Measurements from ENCODE around the gene IFNG. TPM values are rescaled to one million over a fixed set of nuclear protein-coding genes. Genes with fewer than 3 reads are reported as not detected.

IFNG gene
- total RNA-seq, 1 experiment from 2014 or later, result 0.44 TPM

GRCh38 chr12:68131867-68132414, 27.6 kb downstream of the IFNG start:
- CTCF ChIA-PET, result no interaction called here

More at GRCh38 chr12:68131867-68132414, 27.6 kb downstream of the IFNG start:
- DNase-seq (ENCODE audit: low read depth, low spot score) (no peak), ATAC-seq (no peak)
- Histone ChIP-seq H3K4me1 (ENCODE audit: control insufficient read depth in 1 of 2, insufficient read depth in 2 of 2, low read length in 2 of 2) (no peaks in the 10 kb centered on the region), H3K9ac (ENCODE audit: low read length) (no peak overlapping the region), H3K79me2 (ENCODE audit: insufficient read depth, low read length) (no peaks in the 10 kb centered on the region), H2AFZ (ENCODE audit: low read depth, low read length, poor library complexity, severe bottlenecking) (no peak overlapping the region), H3K9me3 (ENCODE audit: control insufficient read depth in 1 of 2, insufficient read depth in 1 of 2, low read depth in 1 of 2, low read length in 2 of 2) (no peaks in the 10 kb centered on the region), H3K4me2 (ENCODE audit: low read length) (no peak overlapping the region), H3K27me3 (ENCODE audit: insufficient read depth, low read length) (no peaks in the 10 kb centered on the region), H3K4me3 (replicated peaks in 1 of 2; ENCODE audit: low read depth in 1 of 2, low read length in 2 of 2) (no peak overlapping the region), H3K36me3 (ENCODE audit: control insufficient read depth in 1 of 2, insufficient read depth in 2 of 2, low read length in 2 of 2) (no peaks in the 10 kb centered on the region), H4K20me1 (ENCODE audit: insufficient read depth) (no peaks in the 10 kb centered on the region), H3K9me2 (ENCODE audit: insufficient read depth) (no peaks in the 10 kb centered on the region), H3K27ac (ENCODE audit: low read depth, low read length) (no peak overlapping the region)
- BruUV-seq (replicated peaks), result no TSS peak
- ChIA-PET RAD21 (ENCODE audit: low non-redundant PET in 1 of 2, low total read pairs in 2 of 2, uncharacterized antibody in 2 of 2, unreplicated experiment in 2 of 2) (no interaction called here), POLR2A (no interaction called here)
- intact Hi-C loops (cut with micrococcal nuclease), result no loop called here
- TF ChIP-seq REST (IDR thresholded peaks at IDR 0.05; ENCODE audit: low read depth) (no peak), SIN3A (IDR thresholded peaks at IDR 0.05; ENCODE audit: low read depth) (no peak), ZFX (IDR thresholded peaks at IDR 0.05) (no peak), ELF1 (IDR thresholded peaks at IDR 0.05; ENCODE audit: borderline replicate concordance, low read depth) (no peak), RAD21 (IDR thresholded peaks at IDR 0.05; ENCODE audit: low read depth) (no peak)
